Epidermal melanocyte (primary cell): ENCODE data around the gene OPTC.
A peak's percentile ranks its signal among the peaks of the same experiment; 100 is the strongest.
"Not testable (repeated sequence)": the region's sequence is repeated elsewhere in the genome, so short reads cannot be mapped to it uniquely, and the experiment has no call there.

Experiments
- DNase-seq: peaks from one replicate; pipeline ENCODE4 v3.0.0; 2011; ENCODE audit warnings: low spot score; ENCODE audit not compliant: insufficient read length

The OPTC gene

DNA sequence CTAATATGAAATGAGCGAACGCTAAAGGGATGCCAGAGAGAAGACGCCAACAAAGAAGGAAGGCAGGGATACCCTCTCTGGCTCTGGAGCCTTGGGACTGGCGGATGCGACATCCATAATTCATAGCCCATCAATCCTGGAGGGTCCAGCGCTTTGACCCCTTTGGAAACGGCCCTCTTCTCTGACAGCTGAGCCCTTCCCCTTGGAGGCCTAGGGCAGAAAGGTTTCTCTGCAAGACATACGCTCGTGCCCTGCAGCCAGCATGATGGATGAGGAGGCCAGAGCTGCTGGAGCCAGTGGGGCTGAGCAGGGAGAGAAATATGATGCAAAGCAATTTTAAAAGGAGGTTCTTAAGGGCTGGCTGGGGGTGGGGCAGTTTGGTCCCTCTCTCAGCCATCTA lies 22.2 kb downstream of the OPTC start:
- DNase-seq = no peak

- no peak for DNase-seq
Measured at GRCh38 chr1:203516906-203517305, 23.0 kb downstream of the OPTC start.

DNA sequence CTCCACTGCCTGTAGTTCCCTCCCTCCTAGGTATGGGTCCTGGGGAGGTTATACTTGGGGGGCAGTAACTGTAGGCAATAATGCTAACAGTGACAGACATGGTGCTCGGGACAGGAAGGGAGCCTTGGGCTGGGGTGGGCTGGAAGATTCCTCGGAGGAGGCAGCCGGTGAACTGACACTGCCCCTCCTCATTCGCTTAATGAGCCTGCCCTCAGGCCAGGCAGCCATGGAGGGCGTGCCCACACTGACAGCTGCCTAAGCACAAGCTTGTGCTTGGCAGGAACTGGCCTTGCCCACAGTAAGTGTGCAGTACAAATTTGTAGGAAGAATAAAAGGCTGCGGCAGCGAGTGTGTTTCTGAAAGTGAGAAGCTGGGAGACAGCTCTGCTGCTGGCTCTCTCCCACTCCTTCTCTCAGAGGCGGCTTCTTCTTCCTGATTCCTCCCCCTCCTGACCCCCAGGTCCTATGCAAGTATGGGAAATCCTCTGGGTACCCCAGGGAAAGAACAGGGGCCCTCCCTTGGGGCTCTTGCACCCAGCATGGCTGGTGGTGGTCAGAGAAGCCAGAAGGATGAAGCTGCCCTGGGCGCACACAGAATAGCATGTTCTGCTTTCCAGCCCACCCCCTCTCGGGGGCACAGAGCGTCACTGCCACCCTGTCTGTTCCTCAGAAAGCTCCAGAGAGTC lies 23.6 kb downstream of the OPTC start:
- DNase-seq = no peak

- not testable (repeated sequence) for DNase-seq
Measured at GRCh38 chr1:203518139-203518538, 24.2 kb downstream of the OPTC start.

GRCh38 chr1:203518541-203518940 lies 24.6 kb downstream of the OPTC start:
- no peak for DNase-seq

- no peak for DNase-seq
Measured at GRCh38 chr1:203519053-203519840, 25.3 kb downstream of the OPTC start.

DNA sequence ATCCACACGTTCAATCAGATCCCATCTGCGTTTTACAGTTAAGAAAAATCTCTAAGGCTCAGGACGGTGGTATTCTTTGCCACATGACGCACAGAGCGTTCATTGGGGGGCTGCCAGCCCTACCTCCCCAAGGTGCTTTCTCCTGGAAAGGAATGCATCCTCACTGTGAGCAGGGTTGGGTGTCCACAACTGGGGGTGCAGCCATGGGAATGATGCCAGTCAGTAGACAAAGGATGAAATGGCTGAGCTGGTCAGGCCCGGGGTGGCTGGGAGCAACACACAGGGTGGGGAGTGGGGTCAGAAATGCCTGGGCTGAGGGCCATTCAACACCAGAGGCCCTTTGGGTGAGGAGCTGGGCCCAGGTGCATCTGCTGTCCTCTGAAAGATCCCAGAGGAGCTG lies 25.9 kb downstream of the OPTC start:
- DNase-seq = no peak

GRCh38 chr1:203520315-203520714 lies 26.4 kb downstream of the OPTC start:
- DNase-seq = no peak

- DNase-seq = no peak
Measured at GRCh38 chr1:203521074-203521794, 27.3 kb downstream of the OPTC start.

GRCh38 chr1:203521812-203522211 lies 27.9 kb downstream of the OPTC start:
- DNase-seq = no peak

DNA sequence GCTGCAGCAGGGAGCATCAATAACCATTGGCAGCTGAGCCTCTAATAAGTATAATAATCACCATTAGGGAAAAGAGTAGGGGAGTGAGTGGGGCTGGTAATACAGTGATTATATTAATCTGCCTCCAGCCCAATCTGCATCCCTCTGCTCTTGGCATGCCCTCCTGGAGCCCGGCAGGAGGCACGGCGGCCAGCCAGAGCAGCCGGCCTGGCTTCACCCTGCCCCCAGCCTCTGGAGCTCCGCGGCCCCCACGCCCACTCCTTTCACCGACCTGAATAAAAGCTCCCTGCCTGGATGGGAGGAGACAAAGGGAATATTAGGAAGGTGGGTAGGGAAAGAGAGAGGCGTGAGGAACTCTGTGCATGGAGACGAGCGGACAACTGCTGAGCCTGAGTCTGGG lies 28.3 kb downstream of the OPTC start:
- no peak for DNase-seq

- DNase-seq = no peak
Measured at GRCh38 chr1:203523667-203524066, 29.7 kb downstream of the OPTC start.

- DNase-seq = peak; percentile 68
Measured at GRCh38 chr1:203524152-203524551, 30.2 kb downstream of the OPTC start.

GRCh38 chr1:203524824-203525223 lies 30.9 kb downstream of the OPTC start:
- no peak for DNase-seq

- no peak for DNase-seq
Measured at GRCh38 chr1:203525685-203526084, 31.7 kb downstream of the OPTC start.

DNA sequence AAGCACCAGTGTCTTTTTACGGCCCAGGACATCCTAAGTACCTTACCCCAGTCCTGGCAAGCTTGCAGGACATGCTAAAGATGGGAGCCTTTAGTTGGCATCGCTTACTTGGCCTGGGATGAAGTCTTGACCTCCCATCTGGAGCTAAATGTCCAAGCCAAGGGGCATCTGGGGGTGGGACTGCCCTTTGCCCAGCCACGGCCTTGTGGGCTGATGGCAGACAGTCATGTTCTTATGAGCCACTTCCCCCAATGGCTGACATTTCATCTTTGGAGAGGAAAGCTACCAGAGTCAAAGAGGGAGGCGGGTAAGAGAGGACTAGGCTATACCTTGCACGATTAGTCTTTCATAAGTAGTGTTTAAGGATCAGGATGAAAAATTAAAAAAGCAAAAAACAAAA lies 32.2 kb downstream of the OPTC start:
- DNase-seq = no peak

GRCh38 chr1:203526572-203526971 lies 32.6 kb downstream of the OPTC start:
- DNase-seq = no peak

- no peak for DNase-seq
Measured at GRCh38 chr1:203527013-203527412, 33.1 kb downstream of the OPTC start.

DNA sequence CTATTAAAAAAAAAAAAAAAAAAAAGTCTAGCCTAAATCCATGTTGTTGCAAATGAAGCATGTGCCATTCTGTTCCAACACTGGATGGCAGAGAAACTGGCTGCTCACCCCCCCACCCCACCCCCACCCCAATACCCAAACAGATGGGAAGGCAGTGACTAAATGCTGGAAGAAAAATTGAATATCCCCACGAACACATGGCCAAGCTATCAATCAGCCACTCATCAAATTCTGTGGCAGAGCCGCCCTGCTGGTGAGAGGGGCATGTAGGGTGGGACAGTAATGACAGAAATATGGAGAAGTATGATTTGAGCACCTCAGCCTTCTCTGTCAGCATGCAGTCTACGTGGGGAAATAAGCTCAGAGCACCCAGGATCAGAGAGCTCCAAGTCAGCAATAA lies 34.1 kb downstream of the OPTC start:
- DNase-seq = no peak

DNA sequence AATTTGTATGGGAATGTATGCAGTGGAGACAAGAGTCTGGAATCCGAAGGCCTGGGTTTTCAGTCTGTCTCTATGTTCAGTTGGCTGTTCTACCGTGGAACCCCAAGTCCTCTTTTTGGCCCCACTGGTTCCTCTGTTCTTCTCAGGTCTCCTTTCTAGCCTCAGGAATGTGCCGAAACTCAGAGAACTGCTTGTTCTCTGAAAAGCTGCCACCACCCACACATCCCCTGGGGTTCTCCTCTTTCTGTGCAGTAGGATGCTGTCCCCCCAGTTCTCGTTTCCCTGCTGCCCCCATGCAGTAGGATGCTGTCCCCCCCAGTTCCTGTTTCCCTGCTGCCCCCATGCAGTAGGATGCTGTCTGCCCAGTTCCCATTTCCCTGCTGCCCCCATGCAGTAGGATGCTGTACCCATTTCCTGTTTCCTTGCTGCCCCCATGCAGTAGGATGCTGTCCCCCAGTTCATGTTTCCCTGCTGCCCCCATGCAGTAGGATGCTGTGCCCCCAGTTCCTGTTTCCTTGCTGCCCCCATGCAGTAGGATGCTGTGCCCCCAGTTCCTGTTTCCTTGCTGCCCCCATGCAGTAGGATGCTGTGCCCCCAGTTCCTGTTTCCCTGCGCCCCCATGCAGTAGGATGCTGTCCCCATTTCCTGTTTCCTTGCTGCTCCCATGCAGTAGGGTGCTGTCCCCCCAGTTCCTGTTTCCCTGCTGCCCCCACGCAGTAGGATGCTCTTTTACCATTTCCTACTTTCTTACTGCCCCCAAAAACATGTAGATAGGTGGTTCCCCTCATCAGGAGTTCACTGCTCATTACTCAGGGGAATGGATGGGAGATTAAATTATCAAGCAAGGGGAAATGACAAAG lies 35.3 kb downstream of the OPTC start:
- DNase-seq = no peak

GRCh38 chr1:203531063-203531462 lies 37.1 kb downstream of the OPTC start:
- DNase-seq = no peak
